Astrocyte of the cerebellum (primary cell): ENCODE results near the gene CCDC172.

ENCODE experiments used
- DNase-seq: peaks from one replicate; pipeline ENCODE4 v3.0.0-alpha.2; 2011; ENCODE audit warnings: low read depth
- H3K4me3 ChIP-seq: 2 replicates; pipeline ENCODE4 v1.5.1; 2011; ENCODE audit warnings: mild to moderate bottlenecking, low read depth, low read length, moderate library complexity
- CTCF ChIP-seq: IDR thresholded peaks from 2 replicates; pipeline ENCODE4 v1.5.1; 2012; ENCODE audit warnings: low read length, low read depth, moderate library complexity, mild to moderate bottlenecking; ENCODE audit errors: missing control alignments
- in situ Hi-C: cut with HindIII; loops from 2 replicates; pipeline ENCODE4 v1.10.0; 2017; ENCODE audit warnings: low sequenced_read_pairs

CCDC172 gene

GRCh38 chr10:116395223-116395985 is 71.2 kb downstream of the CCDC172 start:
- no peak overlapping the region for H3K4me3 ChIP-seq
- no peak for DNase-seq
- no peak for TF ChIP-seq CTCF
- in situ Hi-C loops, result no loop called here

- no peak overlapping the region for H3K4me3 ChIP-seq
- no peak for DNase-seq
- TF ChIP-seq CTCF, result no peak
- in situ Hi-C loops, result no loop called here
These were observed 74.0 kb downstream of the CCDC172 start for GRCh38 chr10:116398224-116398623.

- in situ Hi-C loops, result no loop called here
- TF ChIP-seq CTCF, result no peak
- no peak overlapping the region for H3K4me3 ChIP-seq
- DNase-seq, result no peak
These were observed 78.6 kb downstream of the CCDC172 start for GRCh38 chr10:116402858-116403257.

GRCh38 chr10:116403740-116404250 is 79.5 kb downstream of the CCDC172 start:
- no peak overlapping the region for H3K4me3 ChIP-seq
- no peak for TF ChIP-seq CTCF
- in situ Hi-C loops, result no loop called here
- no peak for DNase-seq

- in situ Hi-C loops, result no loop called here
- no peak for TF ChIP-seq CTCF
- no peak for DNase-seq
- H3K4me3 ChIP-seq, result no peak overlapping the region
These were observed 84.5 kb downstream of the CCDC172 start for GRCh38 chr10:116408719-116409118.

GRCh38 chr10:116410351-116410750 is 86.1 kb downstream of the CCDC172 start:
- no peak for DNase-seq

More at GRCh38 chr10:116410351-116410750, 86.1 kb downstream of the CCDC172 start:
- no peak for TF ChIP-seq CTCF
- H3K4me3 ChIP-seq, result no peak overlapping the region
- in situ Hi-C loops, result no loop called here
